Activated CD8-positive, alpha-beta memory T cell treated with anti-CD3 and anti-CD28 coated beads, Interleukin-2, amount 50 U/mL, for 48 hours (primary cell): Measurements from ENCODE around the gene SATB2.

Experiments
- DNase-seq: peaks from one replicate; pipeline ENCODE4 v3.0.0-alpha.2; 2020

Gene SATB2

DNA sequence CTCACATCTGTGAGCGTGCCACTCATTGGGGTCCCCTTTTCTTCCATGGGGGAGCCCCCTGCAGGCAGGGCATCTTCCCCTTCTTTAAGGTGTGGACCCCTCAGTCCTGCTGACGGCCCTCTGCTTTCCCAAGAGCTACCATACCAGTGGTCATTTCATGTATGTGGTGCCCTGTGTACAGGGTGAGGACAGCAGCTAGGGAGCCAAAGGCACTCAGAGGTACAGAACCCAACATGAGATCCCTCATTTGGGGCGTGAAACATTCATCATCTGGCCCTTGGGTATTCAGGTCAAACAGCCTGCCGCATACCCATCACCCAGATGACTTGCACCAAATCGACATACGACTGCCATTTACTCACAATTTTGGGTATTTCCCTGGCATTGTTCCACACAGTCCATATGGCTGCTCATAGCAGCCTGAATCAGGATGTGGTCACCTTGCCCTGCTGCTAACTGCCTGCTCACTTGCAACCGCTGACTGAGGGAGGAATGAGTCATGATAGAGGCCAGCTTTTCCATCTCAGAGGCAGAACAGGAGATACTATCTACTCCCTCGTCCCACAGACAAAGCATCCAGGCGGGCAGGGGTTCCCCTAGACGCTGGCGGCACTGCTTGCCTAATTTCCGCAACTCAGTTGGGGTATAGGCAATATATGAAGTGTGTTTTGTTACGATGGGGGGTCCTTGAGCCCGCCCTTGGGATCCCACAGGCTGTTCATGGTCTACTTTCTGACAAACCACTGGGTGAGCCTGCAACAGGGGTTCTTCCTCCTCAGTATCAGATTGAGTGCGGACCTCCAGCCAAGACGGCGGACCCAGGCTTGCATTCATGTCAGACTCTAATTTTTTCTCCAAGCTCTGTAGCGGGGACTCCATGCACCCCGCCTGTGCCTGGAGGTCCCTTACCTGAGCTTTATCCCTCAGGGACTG, 228.6 kb downstream of the SATB2 start:
- DNase-seq = no peak

DNA sequence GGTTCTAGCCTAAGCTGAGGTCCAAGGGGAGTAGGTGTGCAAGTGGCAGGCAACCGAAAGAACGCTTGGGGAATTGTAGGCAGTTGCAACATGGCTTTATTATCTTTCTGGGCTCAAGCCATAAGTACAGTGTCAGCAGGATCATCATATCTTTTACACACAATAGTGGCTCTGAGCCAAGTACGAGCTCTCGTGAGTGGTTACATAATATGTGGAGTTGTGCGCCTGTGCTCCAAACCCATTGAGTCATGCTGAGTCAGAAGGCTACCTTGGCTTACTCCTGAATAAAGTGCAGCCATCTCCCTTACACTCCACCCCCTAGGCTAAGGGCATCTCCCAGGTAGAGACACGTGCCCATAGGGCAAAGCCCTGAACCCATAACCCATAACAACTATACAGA, 233.9 kb downstream of the SATB2 start:
- DNase-seq = no peak

DNA sequence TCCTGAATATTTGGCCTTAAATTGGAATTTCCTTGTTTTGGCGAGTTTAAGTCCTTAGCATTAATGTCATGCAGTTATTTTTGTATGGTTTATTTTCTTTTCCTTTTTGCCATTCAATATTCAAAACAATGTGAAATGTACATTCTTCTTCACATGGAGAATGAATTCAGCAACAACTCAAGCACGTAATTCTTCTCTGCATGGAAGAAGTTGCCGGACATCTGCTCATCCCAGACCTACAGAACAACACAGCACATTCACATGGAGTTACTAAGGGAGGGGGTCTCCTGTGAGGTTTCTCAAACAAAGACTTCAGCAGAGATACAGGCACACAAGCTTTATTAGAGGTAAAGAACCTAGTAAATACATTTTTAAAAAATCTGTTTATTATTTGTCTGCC, 236.8 kb downstream of the SATB2 start:
- no peak for DNase-seq

DNA sequence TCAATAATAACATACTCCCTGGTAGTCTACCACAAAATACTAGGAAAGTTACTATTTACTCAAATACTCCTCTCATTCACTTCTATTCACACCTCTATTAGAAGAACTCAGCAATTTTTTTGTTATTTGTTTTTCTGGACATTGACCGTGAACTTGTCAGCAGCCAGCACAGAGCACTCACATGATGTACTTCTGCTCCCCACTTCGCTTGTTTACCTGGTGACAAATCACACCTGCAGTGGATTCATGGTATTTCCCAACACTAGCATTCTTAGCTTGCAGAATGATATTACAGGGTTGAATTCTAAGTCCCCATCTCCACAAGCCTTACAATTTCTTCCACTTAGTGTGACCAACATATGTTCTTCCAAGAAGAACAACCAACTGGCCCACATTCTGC, 238.2 kb downstream of the SATB2 start:
- no peak for DNase-seq
